SKM-1 treated with dmso at 0.1 percent for 144 hours (cell line): Measurements from ENCODE around the gene BSG.

Experiments used
- DNase-seq: peaks from one replicate; lab custom pipeline; 2025; ENCODE audit not compliant: unreplicated experiment; lab: John Stamatoyannopoulos, UW

BSG gene

GRCh38 chr19:572140-572742 is at the start of gene BSG:
Gene BSG (plus strand): TSS chr19:572596. CDS start chr19:572635, 39 bp downstream.
- DNase-seq, result peak; percentile 95

- no peak for DNase-seq
These were observed 49.7 kb upstream of the BSG start for GRCh38 chr19:522726-523125.

GRCh38 chr19:524062-524674 is 48.2 kb upstream of the BSG start:
- DNase-seq, result no peak

GRCh38 chr19:525029-525428 is 47.4 kb upstream of the BSG start:
- no peak for DNase-seq

- DNase-seq, result no peak
These were observed 46.5 kb upstream of the BSG start for GRCh38 chr19:525857-526419.

GRCh38 chr19:530134-531008 is 42.0 kb upstream of the BSG start:
- no peak for DNase-seq

GRCh38 chr19:531009-531752 is 41.2 kb upstream of the BSG start:
- peak; percentile 74 for DNase-seq

GRCh38 chr19:531753-532560 is 40.4 kb upstream of the BSG start, which contains the start of gene CDC34:
Gene CDC34 (plus strand): TSS chr19:531760. CDS start chr19:531932, 172 bp downstream.
- DNase-seq, result no peak

GRCh38 chr19:532561-533363 is 39.6 kb upstream of the BSG start:
- DNase-seq, result peak; percentile 36

- no peak for DNase-seq
These were observed 38.9 kb upstream of the BSG start for GRCh38 chr19:533364-534058.

- no peak for DNase-seq
These were observed 38.3 kb upstream of the BSG start for GRCh38 chr19:534088-534487.

- no peak for DNase-seq
These were observed 37.2 kb upstream of the BSG start for GRCh38 chr19:535017-535835.

GRCh38 chr19:536031-536880 is 36.1 kb upstream of the BSG start:
- no peak for DNase-seq

- DNase-seq, result no peak
These were observed 35.5 kb upstream of the BSG start for GRCh38 chr19:536881-537404.

- no peak for DNase-seq
These were observed 33.6 kb upstream of the BSG start for GRCh38 chr19:538641-539428.
